MCF 10A (cell line): ENCODE data around the gene CGAS. TPM values are rescaled to one million over a fixed set of nuclear protein-coding genes. Genes with fewer than 3 reads are reported as not detected.
A peak's percentile ranks its signal among the peaks of the same experiment; 100 is the strongest.
"Not testable (repeated sequence)": the region's sequence is repeated elsewhere in the genome, so short reads cannot be mapped to it uniquely, and the experiment has no call there.

Source experiments
- BruUV-seq: library from RNA; stranded (reverse); fragments of 400-500 nt; replicated peaks from 2 replicates; lab custom pipeline; 2021; lab: Mats Ljungman, UMichigan
- CTCF ChIA-PET: fragments of 300-600 bp; sonication (Branson Sonifier 250); formaldehyde crosslinking; extraction: SDS; loops from one replicate; lab custom pipeline; 2021; ENCODE audit warnings: antibody characterized with exemption, inconsistent platforms; lab: Yijun Ruan, JAX
- POLR2A ChIA-PET: fragments of 300-600, 350-650 bp; sonication (Branson Sonifier 250); formaldehyde crosslinking; extraction: SDS; loops from one replicate; lab custom pipeline; 2020; ENCODE audit warnings: antibody characterized with exemption, inconsistent platforms; lab: Yijun Ruan, JAX
- DNase-seq: peaks from one replicate; pipeline ENCODE4 v3.0.0-alpha.2; 2018; ENCODE audit not compliant: unreplicated experiment
- H3K27ac Mint-ChIP-seq: one replicate; pipeline ENCODE4 v1.8.0; 2022; ENCODE audit warnings: mild to moderate bottlenecking, low read depth, mixed read lengths; ENCODE audit not compliant: unreplicated experiment
- H3K27me3 Mint-ChIP-seq: one replicate; pipeline ENCODE4 v1.8.0; 2022; ENCODE audit warnings: mixed read lengths; ENCODE audit not compliant: insufficient read depth, unreplicated experiment
- H3K36me3 Mint-ChIP-seq: one replicate; pipeline ENCODE4 v1.8.0; 2022; ENCODE audit warnings: mild to moderate bottlenecking, moderate library complexity, mixed read lengths; ENCODE audit not compliant: insufficient read depth, unreplicated experiment
- H3K4me1 Mint-ChIP-seq: one replicate; pipeline ENCODE4 v1.8.0; 2022; ENCODE audit warnings: mixed read lengths; ENCODE audit not compliant: insufficient read depth, unreplicated experiment
- H3K4me3 Mint-ChIP-seq: one replicate; pipeline ENCODE4 v1.8.0; 2022; ENCODE audit warnings: mild to moderate bottlenecking, moderate library complexity, mixed read lengths; ENCODE audit not compliant: unreplicated experiment
- H3K9me3 Mint-ChIP-seq: one replicate; pipeline ENCODE4 v1.8.0; 2022; ENCODE audit warnings: mixed read lengths; ENCODE audit not compliant: unreplicated experiment
- intact Hi-C: fragments of 100-400 bp; cut with micrococcal nuclease; formaldehyde crosslinking; loops from 2 replicates; pipeline ENCODE4 v1.14.1; 2022
- total RNA-seq: library from RNA; stranded (reverse); gene quantifications from 2 replicates; pipeline ENCODE4 v1.2.3, GENCODE V29; 2022
- TF ChIP-seq, protein P1 (sequence below): fragments of 200-600 bp; IDR thresholded peaks from one replicate; pipeline ENCODE4 v1.8.0; 2022; ENCODE audit warnings: antibody characterized with exemption, mild to moderate bottlenecking; ENCODE audit not compliant: unreplicated experiment

Gene CGAS
- total RNA-seq, 1 experiment from 2014 or later = 11.6 TPM

DNA sequence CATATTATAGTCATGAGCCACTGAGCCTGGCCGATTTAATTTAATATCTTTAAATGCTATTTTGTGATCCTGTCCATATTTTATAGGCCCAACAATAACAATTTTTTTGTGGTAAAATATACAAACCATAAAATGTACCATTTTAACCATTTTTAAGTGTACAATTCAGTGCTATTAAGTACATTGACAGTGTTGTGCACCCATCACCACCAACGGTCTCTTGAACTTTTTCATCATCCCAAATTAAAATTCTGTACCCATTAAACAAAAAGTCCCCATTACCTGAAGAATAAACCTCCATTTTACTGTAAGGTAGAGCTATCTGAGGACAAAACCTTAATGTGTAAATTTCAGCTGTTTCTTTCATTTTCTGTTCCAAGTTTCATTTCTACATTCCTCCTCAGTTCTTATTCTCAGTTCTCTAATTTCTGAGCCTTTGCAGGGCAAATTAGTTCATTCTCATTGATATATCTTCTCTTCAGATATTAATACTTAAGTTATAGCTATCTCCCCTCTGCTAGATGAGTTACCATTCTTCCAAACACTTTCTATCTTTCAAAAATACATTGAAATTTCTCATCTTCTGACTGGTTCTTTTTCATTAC, 19.7 kb upstream of the CGAS start:
- no peaks in the 10 kb centered on the region for H3K27me3 Mint-ChIP-seq
- TF ChIP-seq, protein P1, sequence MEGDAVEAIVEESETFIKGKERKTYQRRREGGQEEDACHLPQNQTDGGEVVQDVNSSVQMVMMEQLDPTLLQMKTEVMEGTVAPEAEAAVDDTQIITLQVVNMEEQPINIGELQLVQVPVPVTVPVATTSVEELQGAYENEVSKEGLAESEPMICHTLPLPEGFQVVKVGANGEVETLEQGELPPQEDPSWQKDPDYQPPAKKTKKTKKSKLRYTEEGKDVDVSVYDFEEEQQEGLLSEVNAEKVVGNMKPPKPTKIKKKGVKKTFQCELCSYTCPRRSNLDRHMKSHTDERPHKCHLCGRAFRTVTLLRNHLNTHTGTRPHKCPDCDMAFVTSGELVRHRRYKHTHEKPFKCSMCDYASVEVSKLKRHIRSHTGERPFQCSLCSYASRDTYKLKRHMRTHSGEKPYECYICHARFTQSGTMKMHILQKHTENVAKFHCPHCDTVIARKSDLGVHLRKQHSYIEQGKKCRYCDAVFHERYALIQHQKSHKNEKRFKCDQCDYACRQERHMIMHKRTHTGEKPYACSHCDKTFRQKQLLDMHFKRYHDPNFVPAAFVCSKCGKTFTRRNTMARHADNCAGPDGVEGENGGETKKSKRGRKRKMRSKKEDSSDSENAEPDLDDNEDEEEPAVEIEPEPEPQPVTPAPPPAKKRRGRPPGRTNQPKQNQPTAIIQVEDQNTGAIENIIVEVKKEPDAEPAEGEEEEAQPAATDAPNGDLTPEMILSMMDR = no peak
- peaks cover 98% of the 10 kb centered on the region for H3K36me3 Mint-ChIP-seq
- no peak for DNase-seq
- H3K27ac Mint-ChIP-seq = no peak overlapping the region
- no TSS peak for BruUV-seq
- CTCF ChIA-PET = interaction anchor here (0.5 to 0.6 kb wide), 2 partner anchors 32 to 82 kb away, joined by 3 read pairs; no protein-coding TSS in a partner anchor
- intact Hi-C loops = no loop called here
- no peaks in the 10 kb centered on the region for H3K4me1 Mint-ChIP-seq
- H3K9me3 Mint-ChIP-seq = no peaks in the 10 kb centered on the region
- H3K4me3 Mint-ChIP-seq = no peak overlapping the region
- POLR2A ChIA-PET = interaction anchor here (1.0 to 4.7 kb wide), 2 partner anchors 10 to 20 kb away, joined by 3 to 27 read pairs; partner anchors contain the start of genes CGAS and MTO1

DNA sequence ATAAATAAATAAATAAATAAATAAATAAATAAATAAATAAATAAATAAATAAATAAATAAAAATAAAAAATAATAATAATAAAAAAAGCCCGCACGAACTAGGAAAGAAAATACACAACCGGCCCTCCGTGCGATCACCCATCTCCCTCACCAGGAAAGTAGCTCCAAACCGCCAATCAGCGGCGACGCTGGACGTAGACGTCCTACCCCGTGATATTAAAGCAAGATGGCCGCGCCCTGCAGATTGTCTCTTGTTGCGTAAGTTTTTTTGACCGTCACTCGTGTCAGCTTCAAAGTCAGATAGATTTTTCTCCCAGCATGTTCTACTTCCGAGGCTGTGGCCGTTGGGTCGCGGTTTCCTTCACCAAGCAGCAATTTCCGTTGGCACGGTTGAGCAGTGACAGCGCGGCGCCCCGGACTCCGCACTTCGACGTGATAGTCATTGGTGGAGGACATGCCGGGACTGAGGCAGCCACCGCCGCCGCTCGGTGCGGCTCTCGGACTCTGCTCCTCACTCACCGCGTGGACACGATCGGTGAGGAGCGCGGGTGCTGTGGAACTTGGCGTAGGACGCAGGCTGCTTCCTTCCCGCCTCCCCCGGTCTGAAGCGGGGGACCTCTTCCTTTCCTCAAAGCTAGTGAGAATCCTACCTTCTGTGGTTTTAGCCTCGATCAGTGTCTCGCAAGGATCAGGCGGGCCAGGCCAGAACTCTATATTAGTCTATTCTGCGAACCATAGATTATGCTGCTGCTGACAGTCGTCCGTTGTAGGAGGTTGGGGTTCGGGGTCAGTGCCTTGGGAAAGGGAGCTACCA, 9.6 kb upstream of the CGAS start, which contains the start of gene MTO1:
MTO1 (plus strand) TSS at position 201 of the 814 bp plus-strand sequence; CDS start at position 319, 118 bp downstream.
- H3K9me3 Mint-ChIP-seq = no peaks in the 10 kb centered on the region
- intact Hi-C loops = loop anchor here (2.0 kb wide), 1 partner anchor 191 kb away; the partner anchor contains the start of gene SLC17A5
- POLR2A ChIA-PET = interaction anchor here (0.6 to 4.5 kb wide), 39 partner anchors 10 to 812 kb away, joined by 3 to 59 read pairs (median 4); partner anchors contain the start of genes CGAS, EEF1A1 and SLC17A5
- peaks cover 28% of the 10 kb centered on the region for H3K36me3 Mint-ChIP-seq
- peak within 1 kb of the TSS; percentile 88 for H3K4me3 Mint-ChIP-seq
- TF ChIP-seq, protein P1 = no peak
- DNase-seq = peak; percentile 94
- BruUV-seq = TSS peak; percentile 79
- peak within 1 kb of the TSS; percentile 95 for H3K27ac Mint-ChIP-seq
- H3K4me1 Mint-ChIP-seq = peaks cover 6% of the 10 kb centered on the region
- H3K27me3 Mint-ChIP-seq = no peaks in the 10 kb centered on the region
- CTCF ChIA-PET = interaction anchor here (0.6 to 2.9 kb wide), 15 partner anchors 9 to 1747 kb away, joined by 3 to 12 read pairs (median 6); partner anchors contain the start of gene CGAS

DNA sequence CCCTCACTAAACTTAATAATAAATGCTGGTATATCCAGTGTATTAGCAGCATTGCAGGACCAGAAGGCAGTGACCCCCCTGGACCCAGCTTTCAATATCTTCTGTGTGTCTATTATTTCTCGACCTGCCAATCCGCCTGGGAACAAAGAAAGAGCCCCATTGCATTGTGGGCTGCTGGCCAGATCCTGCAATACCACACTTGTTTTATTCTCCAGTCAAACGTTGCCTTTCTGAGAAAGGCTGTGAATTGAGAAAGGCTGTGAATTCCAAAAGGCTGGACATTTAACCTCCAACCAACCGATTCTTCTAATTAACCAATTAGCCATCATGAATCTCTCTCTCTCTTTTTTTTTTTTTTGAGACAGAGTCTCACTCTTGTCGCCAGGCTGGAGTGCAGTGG, 8.0 kb upstream of the CGAS start:
- no peak overlapping the region for H3K4me3 Mint-ChIP-seq
- H3K27ac Mint-ChIP-seq = no peak overlapping the region
- TF ChIP-seq, protein P1 = no peak
- H3K9me3 Mint-ChIP-seq = no peaks in the 10 kb centered on the region
- ChIA-PET POLR2A (interaction anchor here (0.7 to 4.5 kb wide), 5 partner anchors 8 to 195 kb away, joined by 3 to 59 read pairs (median 27); partner anchors contain the start of genes CGAS and EEF1A1), CTCF (interaction anchor here (0.6 to 0.9 kb wide), 4 partner anchors 10 to 151 kb away, joined by 3 read pairs; no protein-coding TSS in a partner anchor)
- intact Hi-C loops = no loop called here
- DNase-seq = no peak
- peaks cover 15% of the 10 kb centered on the region for H3K36me3 Mint-ChIP-seq
- H3K27me3 Mint-ChIP-seq = no peaks in the 10 kb centered on the region
- H3K4me1 Mint-ChIP-seq = peaks cover 6% of the 10 kb centered on the region
- no TSS peak for BruUV-seq

DNA sequence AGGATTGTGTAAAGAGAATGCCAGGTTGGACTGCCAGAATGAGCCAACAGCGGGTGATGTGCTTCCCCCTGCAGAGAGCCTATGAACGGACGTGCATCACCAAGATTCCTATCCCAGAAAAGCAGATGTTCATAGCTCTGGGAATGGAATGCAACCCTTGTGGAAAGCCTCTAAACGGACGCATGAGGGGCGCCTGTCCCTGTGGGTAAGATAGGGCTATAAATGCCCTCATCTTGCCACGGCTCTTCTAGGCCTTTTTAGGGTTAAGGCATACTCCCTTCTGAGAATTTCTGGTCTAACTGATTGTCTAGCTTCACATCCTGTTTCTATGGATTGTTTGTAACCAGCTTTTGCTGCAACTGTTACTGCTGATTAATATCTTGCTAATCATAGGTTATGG, 7.4 kb upstream of the CGAS start:
- intact Hi-C loops, H3K27ac Mint-ChIP-seq, H3K4me1 Mint-ChIP-seq, H3K4me3 Mint-ChIP-seq, H3K9me3 Mint-ChIP-seq, CTCF ChIA-PET, H3K27me3 Mint-ChIP-seq, DNase-seq, BruUV-seq: not testable (repeated sequence)
- peaks cover 11% of the 10 kb centered on the region for H3K36me3 Mint-ChIP-seq
- POLR2A ChIA-PET = interaction anchor here (4.5 kb wide), 1 partner anchor 8 kb away, joined by 59 read pairs; the partner anchor contains the start of gene CGAS
